ES-I3 (cell line): Measurements from ENCODE around the gene CCDC88C.
"Not testable (repeated sequence)": the region's sequence is repeated elsewhere in the genome, so short reads cannot be mapped to it uniquely, and the experiment has no call there.

Source experiments
- H3K36me3 ChIP-seq: 2 replicates; pipeline ENCODE4 v1.6.1; 2013; ENCODE audit warnings: mild to moderate bottlenecking, low read length, control low read depth, moderate library complexity; ENCODE audit not compliant: insufficient read depth
- H3K4me1 ChIP-seq: 2 replicates; pipeline ENCODE4 v1.6.1; 2013; ENCODE audit warnings: mild to moderate bottlenecking, control low read depth, low read length; ENCODE audit not compliant: insufficient read depth
- H3K9ac ChIP-seq: 2 replicates; pipeline ENCODE4 v1.6.1; 2013; ENCODE audit warnings: low read depth, mild to moderate bottlenecking, low read length, moderate library complexity
- H3K9me3 ChIP-seq: 2 replicates; pipeline ENCODE4 v1.6.1; 2013; ENCODE audit warnings: mild to moderate bottlenecking, low read length, moderate library complexity; ENCODE audit not compliant: control insufficient read depth, insufficient read depth

Gene CCDC88C

DNA sequence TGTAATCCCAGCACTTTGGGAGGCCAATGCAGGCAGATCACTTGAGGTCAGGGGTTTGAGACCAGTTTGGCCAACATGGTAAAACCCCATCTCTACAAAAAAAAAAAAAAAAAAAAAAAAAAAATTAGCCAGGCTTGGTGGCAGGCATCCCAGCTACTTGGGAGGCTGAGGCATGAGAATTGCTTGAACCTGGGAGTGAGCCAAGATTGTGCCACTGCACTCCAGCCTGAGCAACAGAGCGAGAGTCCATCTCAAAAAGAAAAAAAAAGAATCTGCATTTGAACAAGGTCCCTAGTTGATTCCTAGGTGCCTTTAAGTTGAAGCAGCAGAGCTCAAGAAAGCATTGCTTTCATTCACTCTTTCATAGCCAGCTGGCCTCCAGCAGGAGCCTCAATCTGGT is 11.3 kb upstream of the CCDC88C start:
- H3K4me1 ChIP-seq, H3K9ac ChIP-seq, H3K9me3 ChIP-seq, H3K36me3 ChIP-seq: not testable (repeated sequence)

DNA sequence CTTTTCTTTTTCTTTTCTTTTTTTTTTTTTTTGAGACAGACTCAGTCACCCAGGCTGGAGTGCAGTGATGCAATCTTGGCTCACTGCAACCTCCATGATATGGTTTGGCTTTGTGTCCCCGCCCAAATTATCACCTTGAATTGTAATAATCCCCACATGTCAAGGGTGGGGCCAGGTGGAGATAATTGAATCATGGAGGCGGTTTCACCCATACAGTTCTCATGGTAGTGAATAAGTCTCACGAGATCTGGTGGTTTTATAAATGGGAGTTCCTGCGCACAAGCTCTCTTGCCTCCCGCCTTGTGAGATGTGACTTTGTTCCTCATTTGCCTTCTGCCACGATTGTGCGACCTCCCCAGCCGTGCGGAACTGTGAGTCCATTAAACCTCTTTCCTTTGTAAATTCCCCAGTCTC is 7.9 kb upstream of the CCDC88C start:
- H3K9ac ChIP-seq, H3K4me1 ChIP-seq, H3K9me3 ChIP-seq, H3K36me3 ChIP-seq: not testable (repeated sequence)

DNA sequence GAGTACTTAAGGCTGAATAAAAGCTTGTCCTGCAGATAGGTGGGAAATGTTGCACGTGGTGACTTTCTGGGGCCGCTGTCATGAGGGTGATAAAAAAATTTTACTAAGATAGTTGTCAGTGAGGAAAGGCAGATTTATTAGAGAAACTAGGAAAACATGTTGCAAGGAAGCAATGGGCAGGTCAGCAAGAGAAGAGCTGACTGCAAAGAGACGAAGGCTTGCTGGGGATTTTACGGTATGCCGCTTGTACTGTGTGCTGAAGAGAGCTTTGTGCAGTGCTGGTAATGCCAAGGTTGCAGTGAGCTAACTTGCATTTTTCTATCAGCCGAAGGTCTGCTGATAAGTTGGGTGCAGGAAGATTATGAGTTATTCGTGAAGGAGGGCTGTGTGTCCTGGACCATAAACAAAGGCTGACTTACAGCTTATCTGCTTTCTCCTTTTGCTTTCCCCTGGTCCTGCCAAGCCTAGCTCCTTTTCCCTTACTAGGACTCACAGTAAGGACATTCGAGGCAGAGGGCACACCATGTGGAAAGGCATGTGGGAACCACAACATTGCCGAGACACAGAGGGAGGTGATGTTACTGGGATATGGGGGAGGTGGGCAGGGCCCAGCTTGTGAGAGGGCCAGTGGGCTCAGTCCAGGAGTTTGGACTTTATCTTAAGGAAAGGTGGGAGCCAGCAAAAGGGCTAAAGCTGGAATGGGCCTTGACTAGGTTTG is 7.4 kb upstream of the CCDC88C start:
- Histone ChIP-seq H3K9me3 (0 out of 2 replicates have a peak, but pooled peaks cover 3% of the 10 kb centered on the region), H3K36me3 (no peaks in the 10 kb centered on the region), H3K9ac (no peak overlapping the region), H3K4me1 (no peaks in the 10 kb centered on the region)

DNA sequence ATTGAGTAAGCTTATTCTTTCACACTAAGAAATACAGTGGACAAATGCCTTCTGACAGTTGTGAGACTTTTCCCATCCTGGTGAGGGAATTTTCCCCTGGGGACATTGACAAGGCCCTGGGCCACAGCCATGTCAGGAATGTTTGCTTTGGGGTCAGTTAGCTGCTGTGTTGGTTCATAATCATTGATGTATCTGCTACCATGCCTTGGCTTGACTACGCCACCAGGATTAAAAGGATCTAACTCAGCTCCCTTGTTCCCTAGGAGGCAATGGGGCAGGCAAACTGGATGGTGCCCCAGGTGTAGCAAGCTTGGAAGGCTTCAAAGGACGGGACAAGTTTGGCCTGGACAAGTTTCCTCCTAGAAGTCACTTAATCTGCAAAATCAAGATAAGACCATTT is 3.1 kb upstream of the CCDC88C start:
- Histone ChIP-seq H3K4me1 (peaks cover 4% of the 10 kb centered on the region; the same call in 1 of the 2 replicates), H3K36me3 (no peaks in the 10 kb centered on the region), H3K9me3 (0 out of 2 replicates have a peak, but pooled peaks cover 3% of the 10 kb centered on the region), H3K9ac (no peak overlapping the region)

DNA sequence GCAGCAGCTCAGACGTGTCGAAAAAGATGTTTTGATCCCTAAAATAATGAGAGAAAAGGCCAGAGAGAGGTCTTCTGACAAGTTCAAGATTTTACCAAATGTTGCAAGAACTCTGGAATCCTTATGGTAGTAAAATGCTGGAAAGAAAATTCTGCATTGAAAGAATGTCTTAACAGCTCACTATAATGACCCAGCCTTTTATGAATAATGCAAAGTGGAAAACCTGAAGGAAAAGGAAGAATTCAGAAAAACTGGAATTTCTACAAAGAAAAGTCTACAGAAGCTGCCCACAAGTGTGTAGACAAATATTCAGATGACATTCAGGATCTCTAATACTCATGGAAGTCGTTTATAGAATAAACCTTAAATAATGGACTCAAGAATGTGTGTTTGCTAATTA is 1.8 kb upstream of the CCDC88C start:
- Histone ChIP-seq H3K9me3 (no peaks in the 10 kb centered on the region), H3K36me3 (no peaks in the 10 kb centered on the region), H3K4me1 (peaks cover 15% of the 10 kb centered on the region), H3K9ac (no peak overlapping the region)

DNA sequence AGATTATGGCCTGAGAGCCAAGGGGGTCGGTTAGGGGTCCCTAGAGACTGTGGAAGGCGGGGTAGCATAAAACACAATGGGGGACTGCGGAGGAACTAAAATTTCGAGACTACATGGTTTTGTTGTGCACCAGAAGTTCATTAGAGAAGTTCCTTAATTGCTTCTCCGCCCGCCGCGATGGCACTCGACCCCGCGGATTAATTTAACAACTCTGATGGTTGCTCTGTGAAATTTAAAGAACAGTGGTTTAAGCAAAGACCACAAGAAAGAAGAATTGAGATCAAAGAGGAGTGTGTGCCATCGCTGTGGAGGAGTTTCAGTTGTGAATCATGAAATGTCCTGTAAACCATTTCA is 1.4 kb upstream of the CCDC88C start:
- Histone ChIP-seq H3K9ac (no peak overlapping the region), H3K9me3 (no peaks in the 10 kb centered on the region), H3K4me1 (peaks cover 19% of the 10 kb centered on the region), H3K36me3 (no peaks in the 10 kb centered on the region)

DNA sequence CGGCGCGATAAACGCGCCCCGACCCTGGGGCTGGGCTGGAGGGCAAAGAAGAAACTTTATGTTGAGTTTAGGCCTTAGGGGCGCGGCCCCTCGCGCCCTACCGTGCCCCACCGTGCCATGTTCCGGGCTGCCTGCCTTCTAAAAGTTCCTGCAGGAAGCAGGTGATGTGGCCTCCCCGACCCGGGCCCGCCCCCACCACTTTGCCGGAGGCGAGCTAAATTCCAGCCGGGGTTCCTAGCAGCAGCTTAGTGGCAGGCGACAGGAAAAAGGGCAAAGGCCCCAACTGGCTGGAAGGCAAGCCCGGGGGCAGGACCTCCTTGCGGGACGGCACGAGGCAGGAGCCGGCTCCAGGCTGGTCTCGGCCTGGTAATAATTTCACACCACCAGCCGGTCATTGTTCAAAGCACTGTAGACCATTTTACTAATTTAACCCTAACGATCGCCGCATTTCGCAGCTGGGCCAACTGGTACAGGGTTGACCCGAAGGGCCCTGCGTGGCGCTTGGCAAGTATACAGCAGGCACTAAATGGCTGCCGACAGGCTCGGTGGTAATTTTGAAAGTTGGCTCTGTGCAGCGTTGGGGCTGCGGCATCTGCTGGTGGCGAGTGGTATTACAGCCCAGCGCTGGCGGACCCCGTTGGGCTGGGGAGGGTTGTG is 895 bp upstream of the CCDC88C start:
- H3K9ac ChIP-seq: peak overlapping the region; percentile 64
- H3K36me3 ChIP-seq: no peaks in the 10 kb centered on the region
- H3K4me1 ChIP-seq: peaks cover 23% of the 10 kb centered on the region
- H3K9me3 ChIP-seq: no peaks in the 10 kb centered on the region

DNA sequence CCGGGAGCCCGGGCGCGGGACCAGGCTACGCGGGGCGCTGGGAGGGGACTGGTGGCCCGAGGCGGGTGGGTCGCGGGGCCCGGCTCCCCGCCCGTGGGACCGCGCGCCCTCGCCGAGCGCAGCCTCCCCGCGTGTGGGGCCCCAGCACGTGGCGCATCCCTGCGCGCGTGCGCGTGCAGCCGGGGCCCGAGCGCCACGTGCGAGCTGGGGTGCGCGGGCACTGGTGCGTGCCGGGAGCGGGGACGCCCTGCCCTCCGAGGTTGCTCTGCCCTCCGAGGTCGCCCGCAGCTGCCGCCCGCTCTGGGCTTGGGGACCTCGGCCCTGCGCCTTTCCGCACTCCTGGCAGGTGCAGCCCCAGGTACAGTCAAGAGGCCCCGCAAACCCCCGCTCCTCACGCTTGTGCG is 365 bp upstream of the CCDC88C start:
- Histone ChIP-seq H3K4me1 (peaks cover 28% of the 10 kb centered on the region), H3K9ac (peak overlapping the region; percentile 64), H3K9me3 (no peaks in the 10 kb centered on the region)

DNA sequence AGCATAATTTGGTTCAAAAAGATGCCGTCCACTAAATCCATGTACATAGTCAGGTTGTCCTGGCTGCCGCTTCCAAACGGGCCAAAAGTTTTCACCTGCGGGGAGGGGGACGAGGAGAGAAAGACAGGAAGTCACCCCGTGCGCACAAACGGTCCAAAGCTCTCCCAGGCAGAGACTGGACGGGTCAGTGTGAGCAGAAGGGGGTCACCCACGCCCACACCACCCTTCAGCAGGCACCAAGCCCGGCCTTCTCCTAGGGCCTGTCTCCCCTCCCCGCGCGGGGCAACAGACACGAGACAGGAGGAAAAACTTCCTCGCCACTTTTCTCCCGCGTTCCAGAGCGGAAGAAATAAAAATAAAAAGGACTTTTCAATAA is 888 bp downstream of the CCDC88C start:
- H3K9ac ChIP-seq: peak overlapping the region; percentile 64
- H3K36me3 ChIP-seq: no peaks in the 10 kb centered on the region
- H3K9me3 ChIP-seq: no peaks in the 10 kb centered on the region
- peaks cover 29% of the 10 kb centered on the region for H3K4me1 ChIP-seq

More for the DNA sequence above, 365 bp upstream of the CCDC88C start:
- no peaks in the 10 kb centered on the region for H3K36me3 ChIP-seq

DNA sequence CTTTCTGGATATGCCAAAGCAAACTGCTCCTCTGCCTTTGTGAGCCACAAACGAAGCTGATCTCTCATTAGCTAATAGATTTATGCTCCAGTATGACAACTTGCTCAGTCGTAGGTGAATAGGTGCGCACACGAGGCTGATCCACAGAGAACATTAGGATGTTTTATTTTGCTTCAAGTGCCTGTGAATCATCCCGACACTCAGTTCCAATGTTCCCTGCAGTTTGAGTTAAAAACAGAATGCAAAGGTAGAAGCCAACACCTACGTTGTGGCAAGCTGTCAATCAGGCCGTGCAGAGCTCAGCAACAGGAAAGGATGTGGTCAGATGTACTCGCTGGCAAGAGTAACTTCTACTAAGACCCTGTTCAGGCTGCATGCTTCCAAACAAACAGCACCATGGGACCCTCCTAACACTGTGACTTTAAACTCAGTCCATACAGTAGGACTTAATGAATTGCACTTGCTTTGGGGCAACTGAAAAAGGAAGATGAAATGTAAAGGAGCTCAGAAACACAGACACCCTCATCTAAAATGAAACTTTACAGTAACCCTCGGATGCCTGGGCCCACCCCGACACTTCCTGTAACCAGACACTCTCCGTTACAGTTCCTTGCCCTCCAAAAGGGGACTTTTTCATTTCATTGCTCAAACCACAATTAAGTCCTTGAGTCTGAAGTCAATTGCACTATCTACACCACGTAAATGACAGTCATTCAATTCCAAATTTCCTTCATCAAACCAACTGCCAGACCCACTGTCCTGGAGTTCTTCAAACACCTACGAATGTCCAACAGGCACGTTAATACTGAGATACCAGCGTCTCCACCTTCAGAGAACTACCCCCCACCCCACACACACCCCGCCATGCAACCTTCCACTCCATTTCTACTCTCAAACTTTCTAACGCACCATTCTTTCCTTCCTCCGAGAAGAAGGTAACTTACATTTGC is 1.6 kb downstream of the CCDC88C start:
- Histone ChIP-seq H3K36me3 (no peaks in the 10 kb centered on the region), H3K9me3 (no peaks in the 10 kb centered on the region), H3K9ac (peak overlapping the region; percentile 64), H3K4me1 (peaks cover 29% of the 10 kb centered on the region)

DNA sequence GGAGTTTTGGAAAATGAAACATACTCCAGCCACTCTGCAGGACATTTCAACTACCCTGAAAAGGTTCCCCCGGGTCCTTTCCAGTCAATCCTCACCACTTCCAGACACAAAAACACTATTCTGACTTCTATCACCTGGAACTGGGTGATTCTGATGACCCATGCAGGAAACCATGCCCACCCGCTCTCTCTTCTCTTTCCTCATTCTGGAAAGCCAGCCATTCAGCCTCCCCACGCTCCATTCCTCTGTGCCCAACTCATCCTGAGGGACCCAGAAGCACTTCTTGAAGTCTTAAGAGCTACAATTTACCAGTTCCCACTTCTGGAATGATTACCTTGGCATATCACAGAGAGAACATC is 3.2 kb downstream of the CCDC88C start:
- no peak overlapping the region for H3K9ac ChIP-seq
- peaks cover 29% of the 10 kb centered on the region for H3K4me1 ChIP-seq
- H3K36me3 ChIP-seq: no peaks in the 10 kb centered on the region
- H3K9me3 ChIP-seq: no peaks in the 10 kb centered on the region

DNA sequence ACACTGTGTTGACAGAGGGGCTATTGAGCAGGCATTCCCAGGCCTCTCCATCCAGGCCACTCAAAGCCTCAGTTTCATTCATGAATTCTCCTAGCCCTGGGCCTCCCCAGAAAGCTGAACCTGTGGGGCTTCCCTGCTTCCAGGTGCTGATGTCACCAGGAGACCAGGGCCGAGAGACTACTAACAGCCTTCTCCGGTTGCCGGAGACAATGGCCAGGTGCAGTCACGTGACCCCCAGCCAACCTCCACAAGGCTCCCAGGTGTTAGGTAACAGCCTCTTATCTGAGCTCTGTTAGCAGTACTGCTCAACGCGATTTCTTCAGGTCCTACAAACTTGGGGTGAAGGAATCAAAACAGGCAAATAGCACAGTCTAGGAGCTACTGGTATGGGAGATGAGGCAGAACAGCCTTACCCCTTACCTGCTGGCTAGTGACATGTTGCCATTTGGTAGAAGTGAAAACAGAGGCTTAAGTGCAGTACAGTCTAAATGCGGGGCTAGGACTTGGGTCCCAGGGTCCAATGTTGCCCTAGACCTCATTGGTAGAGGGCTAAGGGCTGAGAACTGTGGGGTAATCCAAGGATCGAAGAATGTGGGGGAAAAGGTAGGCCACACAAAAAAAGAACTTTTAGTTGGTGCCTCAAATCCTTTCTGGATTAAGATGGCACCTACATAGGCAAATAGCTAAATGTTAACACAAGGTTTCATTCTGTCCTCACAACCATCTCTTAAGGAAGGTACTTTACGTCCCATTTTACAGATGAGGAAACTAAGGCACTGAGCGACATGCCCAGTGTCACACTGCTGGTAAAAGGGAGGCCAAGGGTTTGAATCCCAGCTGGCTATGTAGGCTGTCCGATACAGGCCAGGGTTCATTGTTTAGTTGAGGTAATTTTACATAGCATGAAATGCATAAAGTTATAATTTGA is 3.8 kb downstream of the CCDC88C start:
- Histone ChIP-seq H3K9ac (no peak overlapping the region), H3K4me1 (peaks cover 29% of the 10 kb centered on the region), H3K36me3 (no peaks in the 10 kb centered on the region), H3K9me3 (no peaks in the 10 kb centered on the region)

DNA sequence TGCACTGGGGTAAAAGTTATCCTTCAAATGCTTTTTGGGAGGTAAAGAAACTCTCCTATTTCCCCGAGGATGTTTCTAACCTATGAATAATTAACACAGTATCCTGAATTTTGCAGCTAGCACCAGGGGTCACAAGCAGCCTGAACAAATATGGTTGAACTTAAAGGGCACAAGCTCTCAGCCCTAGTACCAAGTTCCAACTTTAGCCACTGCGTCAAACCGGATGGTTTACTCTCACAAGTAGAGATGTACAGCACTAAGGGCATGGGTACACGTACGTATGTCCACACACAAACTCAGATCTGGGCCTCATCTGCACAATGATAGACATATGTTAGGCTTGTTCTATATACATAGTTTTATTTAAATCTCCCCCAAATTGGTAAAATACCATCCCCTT is 4.7 kb downstream of the CCDC88C start:
- Histone ChIP-seq H3K4me1 (peaks cover 29% of the 10 kb centered on the region), H3K9me3 (no peaks in the 10 kb centered on the region), H3K9ac (no peak overlapping the region), H3K36me3 (peaks cover 2% of the 10 kb centered on the region; the same call in 1 of the 2 replicates)
